ENCODE measurements around the gene CAPN13.

GRCh38 chr2:30684026-30684425, 123.2 kb downstream of the CAPN13 start:
- no peak for TF ChIP-seq CTCF (optimal IDR thresholded peaks at IDR 0.05 in 1 of 3, IDR thresholded peaks at IDR 0.05 in 1 of 3, conservative IDR thresholded peaks at IDR 0.05 in 1 of 3; ENCODE audit: extremely low read depth in 1 of 3, insufficient read depth in 2 of 3, low read length in 3 of 3)
- TF ChIP-seq EZH2 (IDR thresholded peaks at IDR 0.05; ENCODE audit: low read length), result no peak

Data from keratinocyte (primary cell).